HAP-1 (cell line): Measurements from ENCODE around the gene WWP2.

ENCODE experiments used
- DNase-seq, 2 experiments: peaks; one replicate each; pipeline ENCODE4 v3.0.0-alpha.2; 2016 to 2020; ENCODE audit warnings: low spot score in 2 of 2
- H3K27me3 ChIP-seq: fragments of 250-450 bp; sonication (Bioruptor Pico); 2 replicates; pipeline ENCODE4 v1.5.1; 2020; ENCODE audit warnings: low read depth, mild to moderate bottlenecking, moderate library complexity
- H3K36me3 ChIP-seq: fragments of 250-450 bp; sonication (Bioruptor Pico); replicated peaks from 2 replicates; pipeline ENCODE4 v1.5.1; 2020; ENCODE audit warnings: mild to moderate bottlenecking
- H3K4me1 ChIP-seq: fragments of 250-450 bp; sonication (Bioruptor Pico); 2 replicates; pipeline ENCODE4 v1.5.1; 2020; ENCODE audit warnings: mild to moderate bottlenecking
- H3K4me3 ChIP-seq: fragments of 250-450 bp; sonication (Bioruptor Pico); 2 replicates; pipeline ENCODE4 v1.5.1; 2020; ENCODE audit warnings: mild to moderate bottlenecking, moderate library complexity
- H3K9me3 ChIP-seq: fragments of 250-450 bp; sonication (Bioruptor Pico); 2 replicates; pipeline ENCODE4 v1.5.1; 2020; ENCODE audit warnings: mild to moderate bottlenecking, moderate library complexity
- in situ Hi-C: fragments of 300-500 bp; cut with MboI; formaldehyde crosslinking; loops from 3 replicates; pipeline ENCODE4 v1.14.3; 2020; ENCODE audit warnings: low sequenced_read_pairs, inconsistent platforms, mixed read lengths

The WWP2 gene

DNA sequence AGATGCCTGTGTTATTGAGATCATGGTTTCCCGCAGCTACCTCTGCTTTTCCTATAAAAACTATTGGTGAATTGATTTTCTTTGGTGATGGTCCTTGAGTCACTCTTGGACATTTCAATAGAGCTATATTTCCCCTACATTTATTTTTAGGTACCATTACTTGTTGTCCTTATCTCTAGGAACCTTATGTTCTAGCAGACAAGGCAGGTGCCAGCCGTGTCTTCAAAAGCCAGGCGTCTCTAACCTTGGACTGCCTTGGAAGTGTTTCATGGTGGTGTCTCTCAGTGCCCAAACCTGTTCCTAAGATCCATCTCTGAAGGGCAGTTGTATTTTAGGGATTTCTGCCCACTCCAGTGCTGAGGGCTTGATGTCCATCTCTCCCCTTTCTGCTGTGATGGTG is 111.7 kb downstream of the WWP2 start:
- no peaks in the 10 kb centered on the region for H3K4me1 ChIP-seq
- no peaks in the 10 kb centered on the region for H3K27me3 ChIP-seq
- H3K4me3 ChIP-seq, result no peak overlapping the region
- H3K9me3 ChIP-seq, result 0 out of 2 replicates have a peak, but pooled peaks cover 2% of the 10 kb centered on the region
- DNase-seq, result no peak
- H3K36me3 ChIP-seq, result peaks cover 7% of the 10 kb centered on the region; the same call in 1 of the 2 replicates
- in situ Hi-C loops, result no loop called here

DNA sequence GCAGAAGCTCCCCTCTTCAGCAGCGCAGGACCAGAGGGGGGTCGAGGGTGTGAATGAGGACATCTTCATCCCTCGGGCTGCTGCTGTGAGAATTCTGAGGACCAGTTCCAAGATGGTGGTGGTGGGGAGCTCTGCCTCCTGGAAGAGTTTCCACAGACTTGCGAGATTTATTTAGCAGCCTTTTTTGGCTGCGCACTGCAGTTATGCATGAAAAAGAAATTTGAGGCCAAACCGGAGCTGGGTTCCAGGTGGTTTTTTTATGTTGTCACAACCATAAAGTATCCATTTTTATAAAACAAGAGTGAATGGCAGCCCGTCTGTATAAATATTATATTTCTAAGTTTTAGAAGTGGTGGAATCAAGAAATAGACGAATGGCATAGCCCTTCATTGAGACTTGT is 112.1 kb downstream of the WWP2 start:
- Histone ChIP-seq H3K4me1 (no peaks in the 10 kb centered on the region), H3K27me3 (no peaks in the 10 kb centered on the region), H3K36me3 (peaks cover 7% of the 10 kb centered on the region; the same call in 1 of the 2 replicates), H3K9me3 (0 out of 2 replicates have a peak, but pooled peaks cover 2% of the 10 kb centered on the region), H3K4me3 (no peak overlapping the region)
- no peak for DNase-seq
- in situ Hi-C loops, result no loop called here

DNA sequence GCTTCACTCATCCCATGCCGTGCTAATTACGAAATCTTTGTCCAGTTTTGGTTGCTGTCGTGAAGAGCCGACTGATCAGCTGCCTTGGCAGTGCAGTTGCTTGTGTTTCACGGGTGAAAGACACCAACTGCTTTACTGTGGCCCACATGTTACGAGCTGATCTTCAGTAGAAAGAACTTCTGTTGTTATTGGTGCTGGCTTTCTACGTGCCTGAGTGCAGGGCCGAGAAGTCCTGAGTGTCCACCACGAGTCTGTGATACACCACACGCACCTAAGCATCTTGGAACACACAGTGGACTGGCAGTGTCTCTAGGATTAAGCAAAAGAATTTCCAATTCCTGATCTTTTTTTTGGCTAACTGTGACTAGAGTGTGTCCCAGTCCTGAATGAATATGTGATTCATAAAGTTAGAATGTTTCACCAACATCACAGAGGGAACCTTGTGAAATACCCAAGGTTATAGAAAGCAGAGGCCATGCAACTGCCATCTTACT is 118.6 kb downstream of the WWP2 start:
- Histone ChIP-seq H3K4me3 (no peak overlapping the region), H3K36me3 (peaks cover 7% of the 10 kb centered on the region; the same call in 1 of the 2 replicates), H3K4me1 (no peaks in the 10 kb centered on the region), H3K9me3 (0 out of 2 replicates have a peak, but pooled peaks cover 2% of the 10 kb centered on the region), H3K27me3 (no peaks in the 10 kb centered on the region)
- no peak for DNase-seq
- in situ Hi-C loops, result no loop called here

DNA sequence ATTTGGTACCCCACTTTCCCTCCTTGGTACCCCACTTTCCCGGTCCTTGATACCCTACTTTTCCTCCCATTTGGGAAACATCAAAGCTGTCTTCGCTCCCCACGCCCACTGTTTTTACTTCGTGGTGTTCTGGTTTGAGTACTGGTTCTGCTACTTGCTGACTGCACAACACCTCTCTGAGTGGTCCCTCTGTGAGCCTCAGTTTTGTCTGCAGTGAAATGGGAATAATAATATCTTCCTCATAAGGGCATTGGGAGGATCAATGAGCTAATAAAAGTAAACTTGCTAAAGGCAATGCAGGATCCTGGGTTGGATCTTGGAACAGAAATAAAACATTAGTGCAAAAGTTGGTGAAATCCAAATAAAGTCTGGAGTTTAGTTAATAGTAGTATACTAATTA is 119.0 kb downstream of the WWP2 start:
- Histone ChIP-seq H3K4me1 (no peaks in the 10 kb centered on the region), H3K36me3 (peaks cover 7% of the 10 kb centered on the region; the same call in 1 of the 2 replicates), H3K9me3 (0 out of 2 replicates have a peak, but pooled peaks cover 2% of the 10 kb centered on the region), H3K4me3 (no peak overlapping the region), H3K27me3 (no peaks in the 10 kb centered on the region)
- in situ Hi-C loops, result no loop called here
- no peak for DNase-seq

- H3K27me3 ChIP-seq, result no peaks in the 10 kb centered on the region
- DNase-seq, result no peak
- no peak overlapping the region for H3K4me3 ChIP-seq
- no peaks in the 10 kb centered on the region for H3K36me3 ChIP-seq
- in situ Hi-C loops, result no loop called here
- H3K9me3 ChIP-seq, result no peaks in the 10 kb centered on the region
- H3K4me1 ChIP-seq, result no peaks in the 10 kb centered on the region
Measured at GRCh38 chr16:69883744-69884143, 121.6 kb downstream of the WWP2 start.

- Histone ChIP-seq H3K4me1 (no peaks in the 10 kb centered on the region; the same call in 1 of the 2 replicates), H3K36me3 (no peaks in the 10 kb centered on the region), H3K9me3 (no peaks in the 10 kb centered on the region), H3K27me3 (no peaks in the 10 kb centered on the region), H3K4me3 (no peak overlapping the region)
- in situ Hi-C loops, result no loop called here
- no peak for DNase-seq
Measured at GRCh38 chr16:69885722-69886121, 123.6 kb downstream of the WWP2 start.

DNA sequence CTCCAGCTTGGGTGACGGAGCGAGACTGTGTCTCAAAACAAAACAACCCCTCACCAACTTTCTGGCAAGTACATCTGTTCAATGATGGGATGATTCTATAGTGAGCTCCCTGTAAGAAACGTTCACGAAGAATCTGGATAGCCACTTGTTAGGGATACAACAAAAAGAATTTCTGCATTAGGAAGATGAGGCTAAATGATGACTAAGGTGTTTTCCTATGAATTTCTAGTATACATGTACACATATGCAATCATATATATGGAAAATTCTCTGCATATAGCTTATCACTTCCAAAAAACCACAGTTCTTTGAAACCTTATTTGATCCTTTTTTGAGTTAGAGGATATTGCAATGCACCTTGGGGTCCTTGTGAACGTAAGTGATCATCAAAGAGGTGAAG is 124.6 kb downstream of the WWP2 start:
- in situ Hi-C loops, result no loop called here
- Histone ChIP-seq H3K4me1 (no peaks in the 10 kb centered on the region; the same call in 1 of the 2 replicates), H3K4me3 (no peak overlapping the region), H3K36me3 (no peaks in the 10 kb centered on the region), H3K9me3 (no peaks in the 10 kb centered on the region), H3K27me3 (no peaks in the 10 kb centered on the region)
- DNase-seq, result no peak

DNA sequence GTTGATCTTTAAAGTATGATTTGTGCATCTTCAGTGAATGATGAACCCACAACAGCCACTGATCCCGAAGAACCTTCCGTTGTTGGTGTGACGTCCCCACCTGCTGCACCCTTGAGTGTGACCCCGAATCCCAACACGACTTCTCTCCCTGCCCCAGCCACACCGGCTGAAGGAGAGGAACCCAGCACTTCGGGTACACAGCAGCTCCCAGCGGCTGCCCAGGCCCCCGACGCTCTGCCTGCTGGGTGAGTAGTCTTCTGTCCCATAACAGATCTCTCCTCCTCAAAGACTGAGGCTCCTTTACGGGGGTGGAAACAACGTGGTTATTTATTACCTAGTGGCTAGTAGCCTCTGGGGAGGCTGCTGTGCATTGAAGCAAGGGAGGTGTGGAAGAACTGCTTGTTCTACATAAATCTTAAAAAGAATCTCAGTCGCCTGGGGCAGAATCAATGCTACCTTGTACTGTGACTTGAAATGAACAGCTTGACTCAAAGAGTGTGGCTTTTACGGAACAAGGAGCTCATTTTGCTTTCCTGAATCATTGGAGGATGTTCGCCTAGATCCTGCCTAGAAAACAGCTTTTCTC is 126.0 kb downstream of the WWP2 start:
- H3K36me3 ChIP-seq, result no peaks in the 10 kb centered on the region
- in situ Hi-C loops, result no loop called here
- H3K4me1 ChIP-seq, result no peaks in the 10 kb centered on the region; the same call in none of the 2 replicates
- no peak for DNase-seq
- no peak overlapping the region for H3K4me3 ChIP-seq
- no peaks in the 10 kb centered on the region for H3K27me3 ChIP-seq
- no peaks in the 10 kb centered on the region for H3K9me3 ChIP-seq

- no peak for DNase-seq
- Histone ChIP-seq H3K27me3 (no peaks in the 10 kb centered on the region), H3K4me3 (no peak overlapping the region), H3K36me3 (no peaks in the 10 kb centered on the region), H3K9me3 (no peaks in the 10 kb centered on the region), H3K4me1 (no peaks in the 10 kb centered on the region; the same call in none of the 2 replicates)
- in situ Hi-C loops, result no loop called here
Measured at GRCh38 chr16:69889295-69889964, 127.3 kb downstream of the WWP2 start.

- Histone ChIP-seq H3K4me1 (no peaks in the 10 kb centered on the region; the same call in none of the 2 replicates), H3K36me3 (no peaks in the 10 kb centered on the region), H3K4me3 (no peak overlapping the region), H3K27me3 (no peaks in the 10 kb centered on the region), H3K9me3 (no peaks in the 10 kb centered on the region)
- peak in 1 of 2 experiments; percentile 33 for DNase-seq
- in situ Hi-C loops, result no loop called here
Measured at GRCh38 chr16:69890114-69890891, 128.2 kb downstream of the WWP2 start.

GRCh38 chr16:69890892-69891282 is 128.8 kb downstream of the WWP2 start:
- H3K36me3 ChIP-seq, result no peaks in the 10 kb centered on the region
- in situ Hi-C loops, result no loop called here
- H3K4me1 ChIP-seq, result no peaks in the 10 kb centered on the region; the same call in none of the 2 replicates
- no peak for DNase-seq
- H3K27me3 ChIP-seq, result no peaks in the 10 kb centered on the region
- H3K4me3 ChIP-seq, result no peak overlapping the region
- H3K9me3 ChIP-seq, result no peaks in the 10 kb centered on the region

DNA sequence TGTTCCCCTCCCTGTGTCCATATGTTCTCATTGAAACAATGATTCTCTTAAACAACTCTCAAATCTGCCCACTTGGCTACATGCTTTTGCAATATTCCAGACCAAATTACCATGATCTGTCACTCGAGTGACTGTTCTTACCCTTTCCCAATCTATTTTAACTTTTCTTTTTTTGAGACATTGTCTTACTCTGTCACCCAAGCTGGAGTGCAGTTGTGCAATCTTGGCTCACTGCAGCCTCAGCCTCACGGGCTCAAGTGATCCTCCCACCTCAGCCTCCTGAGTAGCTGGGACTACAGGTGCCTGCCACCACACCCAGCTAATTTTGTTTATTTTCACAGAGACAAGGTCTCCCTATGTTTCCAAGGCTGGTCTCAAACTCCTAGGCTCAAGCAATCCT is 130.2 kb downstream of the WWP2 start:
- in situ Hi-C loops, result no loop called here

DNA sequence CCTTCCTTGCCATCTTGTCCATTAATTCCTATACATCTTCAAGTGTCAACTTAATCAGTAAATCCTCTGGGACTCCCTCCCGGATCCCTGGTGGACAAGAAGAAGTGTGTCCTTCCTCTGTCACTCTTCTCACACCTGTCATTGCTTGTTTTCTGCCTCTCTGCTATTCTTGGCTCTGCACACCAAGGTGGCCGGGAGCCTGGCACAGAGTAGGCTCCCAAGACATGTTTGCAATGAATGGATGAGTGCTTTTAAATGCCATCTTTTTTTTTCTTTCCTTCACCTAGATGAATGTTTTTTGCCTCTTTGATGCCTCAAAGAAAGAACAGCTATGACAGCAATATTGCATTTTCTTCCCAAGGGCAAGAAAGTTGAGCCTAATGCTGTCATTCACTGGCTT is 131.0 kb downstream of the WWP2 start:
- no peaks in the 10 kb centered on the region; the same call in none of the 2 replicates for H3K4me1 ChIP-seq
- H3K4me3 ChIP-seq, result no peak overlapping the region
- H3K27me3 ChIP-seq, result no peaks in the 10 kb centered on the region
- no peaks in the 10 kb centered on the region for H3K36me3 ChIP-seq
- DNase-seq, result no peak
- no peaks in the 10 kb centered on the region for H3K9me3 ChIP-seq
- in situ Hi-C loops, result no loop called here

More for the DNA sequence above, 130.2 kb downstream of the WWP2 start:
- H3K4me1 ChIP-seq, result no peaks in the 10 kb centered on the region; the same call in none of the 2 replicates
- H3K27me3 ChIP-seq, result no peaks in the 10 kb centered on the region
- no peaks in the 10 kb centered on the region for H3K9me3 ChIP-seq
- H3K36me3 ChIP-seq, result no peaks in the 10 kb centered on the region
- DNase-seq, result no peak
- no peak overlapping the region for H3K4me3 ChIP-seq
